Measurements from ENCODE around the gene GYPC.

Gene GYPC

GRCh38 chr2:126696644-126697520, 40.9 kb downstream of the GYPC start:
- Histone ChIP-seq H3K79me2 (no peaks in the 10 kb centered on the region), H2AFZ (peak overlapping the region; percentile 56), H3K36me3 (ENCODE audit: control insufficient read depth, insufficient read depth, low read length) (no peaks in the 10 kb centered on the region), H3K4me3 (ENCODE audit: low read depth, low read length) (no peak overlapping the region), H3K4me1 (peaks cover 59% of the 10 kb centered on the region), H3K9ac (no peak overlapping the region), H3K27me3 (ENCODE audit: control insufficient read depth, insufficient read depth, low read length) (no peaks in the 10 kb centered on the region), H3K27ac (peak overlapping the region; percentile 69), H3K4me2 (ENCODE audit: low read length) (no peak overlapping the region), H3K9me3 (ENCODE audit: control insufficient read depth, low read length) (no peaks in the 10 kb centered on the region)
- no peak for TF ChIP-seq CTCF (IDR thresholded peaks at IDR 0.05)

- Histone ChIP-seq H3K27me3 (ENCODE audit: control insufficient read depth, insufficient read depth, low read length) (no peaks in the 10 kb centered on the region), H3K79me2 (no peaks in the 10 kb centered on the region), H3K4me3 (ENCODE audit: low read depth, low read length) (no peak overlapping the region), H3K9ac (no peak overlapping the region), H3K9me3 (ENCODE audit: control insufficient read depth, low read length) (no peaks in the 10 kb centered on the region), H3K36me3 (ENCODE audit: control insufficient read depth, insufficient read depth, low read length) (no peaks in the 10 kb centered on the region), H2AFZ (peak overlapping the region; percentile 19), H3K4me2 (ENCODE audit: low read length) (no peak overlapping the region), H3K4me1 (peaks cover 59% of the 10 kb centered on the region), H3K27ac (peak overlapping the region; percentile 94)
- no peak for TF ChIP-seq CTCF (IDR thresholded peaks at IDR 0.05)
Observed at GRCh38 chr2:126698376-126698775, 42.4 kb downstream of the GYPC start.

GRCh38 chr2:126699018-126699417, 43.1 kb downstream of the GYPC start:
- Histone ChIP-seq H3K27me3 (ENCODE audit: control insufficient read depth, insufficient read depth, low read length) (no peaks in the 10 kb centered on the region), H2AFZ (peak overlapping the region; percentile 19), H3K9ac (no peak overlapping the region), H3K27ac (peak overlapping the region; percentile 94), H3K4me1 (peaks cover 59% of the 10 kb centered on the region), H3K4me2 (ENCODE audit: low read length) (no peak overlapping the region), H3K9me3 (ENCODE audit: control insufficient read depth, low read length) (no peaks in the 10 kb centered on the region), H3K4me3 (ENCODE audit: low read depth, low read length) (no peak overlapping the region), H3K79me2 (no peaks in the 10 kb centered on the region), H3K36me3 (ENCODE audit: control insufficient read depth, insufficient read depth, low read length) (no peaks in the 10 kb centered on the region)
- no peak for TF ChIP-seq CTCF (IDR thresholded peaks at IDR 0.05)

- Histone ChIP-seq H3K4me3 (ENCODE audit: low read depth, low read length) (no peak overlapping the region), H3K36me3 (ENCODE audit: control insufficient read depth, insufficient read depth, low read length) (no peaks in the 10 kb centered on the region), H3K27me3 (ENCODE audit: control insufficient read depth, insufficient read depth, low read length) (no peaks in the 10 kb centered on the region), H3K4me1 (peaks cover 59% of the 10 kb centered on the region), H3K9ac (no peak overlapping the region), H3K9me3 (ENCODE audit: control insufficient read depth, low read length) (no peaks in the 10 kb centered on the region), H3K79me2 (no peaks in the 10 kb centered on the region), H3K27ac (peak overlapping the region; percentile 94), H2AFZ (no peak overlapping the region), H3K4me2 (ENCODE audit: low read length) (no peak overlapping the region)
- no peak for TF ChIP-seq CTCF (IDR thresholded peaks at IDR 0.05)
Observed at GRCh38 chr2:126699716-126700581, 44.0 kb downstream of the GYPC start.

Data from parathyroid adenoma (tissue), 2 donors.